ENCODE results near the gene UBE3C. TPM values are rescaled to one million over a fixed set of nuclear protein-coding genes. Genes with fewer than 3 reads are reported as not detected.

The UBE3C gene
- polyA plus RNA-seq, 6 donors from 2014 or later, result 16.2 to 22.0 (median 17.5) TPM

- H3K9me3 Mint-ChIP-seq, result no peaks in the 10 kb centered on the region
- DNase-seq (no peak), ATAC-seq (ENCODE audit: low read depth in 2 of 2) (no peak)
- H3K4me3 Mint-ChIP-seq, result no peak overlapping the region
- H3K4me1 Mint-ChIP-seq, result peaks cover 0 to 3% (median 0%) of the 10 kb centered on the region in 3 donors
- peak overlapping the region in 1 of 6 donors; percentile 31 for H3K27ac Mint-ChIP-seq
- H3K36me3 Mint-ChIP-seq, result peaks cover 5 to 16% of the 10 kb centered on the region in 2 donors
- H3K27me3 Mint-ChIP-seq, result no peaks in the 10 kb centered on the region
Observed at GRCh38 chr7:157205438-157205837, 66.7 kb downstream of the UBE3C start.

GRCh38 chr7:157208571-157209413 is 70.1 kb downstream of the UBE3C start:
- H3K4me1 Mint-ChIP-seq, result peaks cover 0 to 3% (median 0%) of the 10 kb centered on the region in 3 donors
- no peak for ATAC-seq (ENCODE audit: low read depth in 2 of 2)
- no peak overlapping the region for H3K4me3 Mint-ChIP-seq
- DNase-seq, result no peak
- H3K9me3 Mint-ChIP-seq, result no peaks in the 10 kb centered on the region
- H3K27ac Mint-ChIP-seq, result no peak overlapping the region
- H3K27me3 Mint-ChIP-seq, result no peaks in the 10 kb centered on the region
- H3K36me3 Mint-ChIP-seq, result peaks cover 5 to 16% of the 10 kb centered on the region in 2 donors

GRCh38 chr7:157210682-157211081 is 72.0 kb downstream of the UBE3C start:
- no peaks in the 10 kb centered on the region for H3K9me3 Mint-ChIP-seq
- H3K27ac Mint-ChIP-seq, result peak overlapping the region in 2 of 6 donors; percentile 23 to 82
- peaks cover 0 to 3% (median 0%) of the 10 kb centered on the region in 3 donors for H3K4me1 Mint-ChIP-seq
- DNase-seq, result no peak
- H3K27me3 Mint-ChIP-seq, result no peaks in the 10 kb centered on the region
- ATAC-seq (ENCODE audit: low read depth in 2 of 2), result no peak
- peaks cover 5 to 9% of the 10 kb centered on the region in 2 donors for H3K36me3 Mint-ChIP-seq
- H3K4me3 Mint-ChIP-seq, result no peak overlapping the region

GRCh38 chr7:157211690-157212089 is 73.0 kb downstream of the UBE3C start:
- Mint-ChIP-seq H3K27ac (no peak overlapping the region), H3K4me3 (no peak overlapping the region), H3K36me3 (peaks cover 5% of the 10 kb centered on the region in 2 donors), H3K9me3 (no peaks in the 10 kb centered on the region), H3K4me1 (peaks cover 0 to 3% (median 0%) of the 10 kb centered on the region in 3 donors), H3K27me3 (no peaks in the 10 kb centered on the region)
- DNase-seq (no peak), ATAC-seq (ENCODE audit: low read depth in 2 of 2) (no peak)

- H3K36me3 Mint-ChIP-seq, result peaks cover 0 to 13% of the 10 kb centered on the region in 2 donors
- peaks cover 0 to 9% (median 0%) of the 10 kb centered on the region in 3 donors for H3K4me1 Mint-ChIP-seq
- no peak overlapping the region for H3K4me3 Mint-ChIP-seq
- DNase-seq (no peak), ATAC-seq (ENCODE audit: low read depth in 2 of 2) (no peak)
- H3K9me3 Mint-ChIP-seq, result no peaks in the 10 kb centered on the region
- H3K27ac Mint-ChIP-seq, result peak overlapping the region in 2 of 6 donors; percentile 61 to 66
- H3K27me3 Mint-ChIP-seq, result no peaks in the 10 kb centered on the region
Observed at GRCh38 chr7:157219154-157219553, 80.4 kb downstream of the UBE3C start.

- DNase-seq (no peak), ATAC-seq (ENCODE audit: low read depth in 2 of 2) (no peak)
- H3K27ac Mint-ChIP-seq, result no peak overlapping the region
- H3K4me1 Mint-ChIP-seq, result peaks cover 0 to 9% (median 0%) of the 10 kb centered on the region in 3 donors
- H3K4me3 Mint-ChIP-seq, result no peak overlapping the region
- peaks cover 0 to 20% of the 10 kb centered on the region in 2 donors for H3K36me3 Mint-ChIP-seq
- H3K27me3 Mint-ChIP-seq, result no peaks in the 10 kb centered on the region
- no peaks in the 10 kb centered on the region for H3K9me3 Mint-ChIP-seq
Observed at GRCh38 chr7:157220916-157221569, 82.3 kb downstream of the UBE3C start.

- Mint-ChIP-seq H3K9me3 (no peaks in the 10 kb centered on the region), H3K36me3 (peaks cover 0 to 22% of the 10 kb centered on the region in 2 donors), H3K27ac (peak overlapping the region in 3 of 6 donors; percentile 13 to 49 (median 31)), H3K27me3 (no peaks in the 10 kb centered on the region), H3K4me3 (no peak overlapping the region), H3K4me1 (peaks cover 0 to 9% (median 0%) of the 10 kb centered on the region in 3 donors)
- DNase-seq (no peak), ATAC-seq (ENCODE audit: low read depth in 2 of 2) (no peak)
Observed at GRCh38 chr7:157222687-157223086, 84.0 kb downstream of the UBE3C start.

- Mint-ChIP-seq H3K27me3 (no peaks in the 10 kb centered on the region), H3K9me3 (no peaks in the 10 kb centered on the region), H3K27ac (peak overlapping the region in 2 of 6 donors; percentile 16 to 55), H3K36me3 (peaks cover 0 to 19% of the 10 kb centered on the region in 2 donors), H3K4me3 (no peak overlapping the region), H3K4me1 (no peaks in the 10 kb centered on the region)
- ATAC-seq (ENCODE audit: low read depth in 2 of 2) (no peak), DNase-seq (no peak)
Observed at GRCh38 chr7:157224627-157225026, 85.9 kb downstream of the UBE3C start.

- H3K9me3 Mint-ChIP-seq, result no peaks in the 10 kb centered on the region
- ATAC-seq (ENCODE audit: low read depth in 2 of 2), result no peak
- peaks cover 0 to 5% (median 3%) of the 10 kb centered on the region in 3 donors for H3K4me1 Mint-ChIP-seq
- no peak for DNase-seq
- H3K4me3 Mint-ChIP-seq, result no peak overlapping the region
- H3K27me3 Mint-ChIP-seq, result no peaks in the 10 kb centered on the region
- peak overlapping the region in 1 of 6 donors; percentile 42 for H3K27ac Mint-ChIP-seq
- H3K36me3 Mint-ChIP-seq, result peaks cover 11 to 26% of the 10 kb centered on the region in 2 donors
Observed at GRCh38 chr7:157228864-157229422, 90.2 kb downstream of the UBE3C start.

- Mint-ChIP-seq H3K36me3 (peaks cover 22 to 26% of the 10 kb centered on the region in 2 donors), H3K4me1 (peaks cover 0 to 5% (median 3%) of the 10 kb centered on the region in 3 donors), H3K4me3 (no peak overlapping the region), H3K9me3 (no peaks in the 10 kb centered on the region), H3K27me3 (no peaks in the 10 kb centered on the region), H3K27ac (peak overlapping the region in 1 of 6 donors; percentile 38)
- DNase-seq (no peak), ATAC-seq (ENCODE audit: low read depth in 2 of 2) (no peak)
Observed at GRCh38 chr7:157233677-157234076, 95.0 kb downstream of the UBE3C start.

- Mint-ChIP-seq H3K4me3 (no peak overlapping the region), H3K36me3 (peaks cover 26 to 30% of the 10 kb centered on the region in 2 donors), H3K27me3 (no peaks in the 10 kb centered on the region), H3K27ac (peak overlapping the region in 2 of 6 donors; percentile 34 to 57), H3K9me3 (peaks cover 0 to 1% (median 0%) of the 10 kb centered on the region in 7 donors), H3K4me1 (peaks cover under 1 to 5% (median 3%) of the 10 kb centered on the region in 3 donors)
- ATAC-seq (ENCODE audit: low read depth in 2 of 2) (no peak), DNase-seq (no peak)
Observed at GRCh38 chr7:157234271-157234670, 95.5 kb downstream of the UBE3C start.

GRCh38 chr7:157235357-157236333 is 96.9 kb downstream of the UBE3C start:
- H3K27ac Mint-ChIP-seq, result no peak overlapping the region
- H3K27me3 Mint-ChIP-seq, result no peaks in the 10 kb centered on the region
- H3K9me3 Mint-ChIP-seq, result peaks cover 0 to 5% (median 0%) of the 10 kb centered on the region in 7 donors
- peaks cover 31 to 40% of the 10 kb centered on the region in 2 donors for H3K36me3 Mint-ChIP-seq
- H3K4me1 Mint-ChIP-seq, result peaks cover 3 to 8% (median 5%) of the 10 kb centered on the region in 3 donors
- ATAC-seq (ENCODE audit: low read depth in 2 of 2) (no peak), DNase-seq (no peak)
- no peak overlapping the region for H3K4me3 Mint-ChIP-seq
